Central memory CD8-positive, alpha-beta T cell (primary cell): Measurements from ENCODE around the gene EEPD1.

Experiments used
- ATAC-seq: fragments of 150-1000 bp; cut with Tn5 transposase; replicated peaks from 2 replicates; pipeline ENCODE4 v1.10.0; 2022; ENCODE audit warnings: mild to moderate bottlenecking, moderate FRiP score, moderate number of reproducible peaks; ENCODE audit not compliant: poor library complexity, severe bottlenecking; ENCODE audit errors: extremely low read depth
- DNase-seq, 2 donors: peaks; one replicate each; pipeline ENCODE4 v3.0.0; 2021; ENCODE audit warnings: low spot score in 2 of 2
- H3K27ac Mint-ChIP-seq: one replicate; pipeline ENCODE4 v1.8.0; 2022; ENCODE audit warnings: low read depth, mild to moderate bottlenecking, moderate library complexity, mixed read lengths
- H3K27me3 Mint-ChIP-seq: one replicate; pipeline ENCODE4 v1.8.0; 2022; ENCODE audit warnings: mixed read lengths
- H3K36me3 Mint-ChIP-seq: one replicate; pipeline ENCODE4 v1.8.0; 2022; ENCODE audit warnings: mild to moderate bottlenecking, moderate library complexity, mixed read lengths; ENCODE audit not compliant: insufficient read depth
- H3K4me1 Mint-ChIP-seq: one replicate; pipeline ENCODE4 v1.8.0; 2022; ENCODE audit warnings: mixed read lengths
- H3K4me3 Mint-ChIP-seq: one replicate; pipeline ENCODE4 v1.8.0; 2022; ENCODE audit warnings: mild to moderate bottlenecking, moderate library complexity, mixed read lengths
- H3K9me3 Mint-ChIP-seq: one replicate; pipeline ENCODE4 v1.8.0; 2022; ENCODE audit warnings: mixed read lengths

Gene EEPD1

GRCh38 chr7:36272211-36272566, 119.1 kb downstream of the EEPD1 start:
- H3K9me3 Mint-ChIP-seq = no peaks in the 10 kb centered on the region
- H3K36me3 Mint-ChIP-seq = no peaks in the 10 kb centered on the region
- H3K27me3 Mint-ChIP-seq = no peaks in the 10 kb centered on the region
- H3K4me3 Mint-ChIP-seq = no peak overlapping the region
- peaks cover 4% of the 10 kb centered on the region for H3K4me1 Mint-ChIP-seq
- ATAC-seq (no peak), DNase-seq (no peak)
- H3K27ac Mint-ChIP-seq = peak overlapping the region; percentile 33

- no peaks in the 10 kb centered on the region for H3K27me3 Mint-ChIP-seq
- no peaks in the 10 kb centered on the region for H3K36me3 Mint-ChIP-seq
- DNase-seq (no peak), ATAC-seq (no peak)
- no peaks in the 10 kb centered on the region for H3K9me3 Mint-ChIP-seq
- peak overlapping the region; percentile 33 for H3K27ac Mint-ChIP-seq
- H3K4me3 Mint-ChIP-seq = no peak overlapping the region
- peaks cover 4% of the 10 kb centered on the region for H3K4me1 Mint-ChIP-seq
Observed at GRCh38 chr7:36272567-36273269, 119.7 kb downstream of the EEPD1 start.

GRCh38 chr7:36273836-36274235, 120.8 kb downstream of the EEPD1 start:
- H3K27me3 Mint-ChIP-seq = no peaks in the 10 kb centered on the region
- DNase-seq = no peak
- H3K4me1 Mint-ChIP-seq = peaks cover 4% of the 10 kb centered on the region
- no peak overlapping the region for H3K4me3 Mint-ChIP-seq
- no peaks in the 10 kb centered on the region for H3K36me3 Mint-ChIP-seq
- ATAC-seq = no peak
- H3K27ac Mint-ChIP-seq = no peak overlapping the region
- H3K9me3 Mint-ChIP-seq = no peaks in the 10 kb centered on the region

GRCh38 chr7:36275735-36276284, 122.8 kb downstream of the EEPD1 start:
- Mint-ChIP-seq H3K27me3 (peaks cover 9% of the 10 kb centered on the region), H3K4me3 (no peak overlapping the region), H3K27ac (no peak overlapping the region), H3K9me3 (no peaks in the 10 kb centered on the region), H3K36me3 (no peaks in the 10 kb centered on the region), H3K4me1 (peaks cover 21% of the 10 kb centered on the region)
- no peak for ATAC-seq
- no peak for DNase-seq

- Mint-ChIP-seq H3K9me3 (no peaks in the 10 kb centered on the region), H3K27me3 (peaks cover 9% of the 10 kb centered on the region), H3K36me3 (no peaks in the 10 kb centered on the region), H3K27ac (no peak overlapping the region), H3K4me1 (peaks cover 29% of the 10 kb centered on the region), H3K4me3 (no peak overlapping the region)
- DNase-seq = no peak
- no peak for ATAC-seq
Observed at GRCh38 chr7:36276428-36277248, 123.6 kb downstream of the EEPD1 start.

GRCh38 chr7:36277249-36277542, 124.1 kb downstream of the EEPD1 start:
- Mint-ChIP-seq H3K27ac (no peak overlapping the region), H3K9me3 (no peaks in the 10 kb centered on the region), H3K36me3 (no peaks in the 10 kb centered on the region), H3K4me1 (peaks cover 29% of the 10 kb centered on the region), H3K4me3 (no peak overlapping the region), H3K27me3 (peaks cover 9% of the 10 kb centered on the region)
- DNase-seq = no peak
- ATAC-seq = no peak

- H3K36me3 Mint-ChIP-seq = no peaks in the 10 kb centered on the region
- peaks cover 9% of the 10 kb centered on the region for H3K27me3 Mint-ChIP-seq
- H3K4me1 Mint-ChIP-seq = peaks cover 33% of the 10 kb centered on the region
- ATAC-seq = no peak
- H3K9me3 Mint-ChIP-seq = no peaks in the 10 kb centered on the region
- no peak for DNase-seq
- H3K27ac Mint-ChIP-seq = no peak overlapping the region
- no peak overlapping the region for H3K4me3 Mint-ChIP-seq
Observed at GRCh38 chr7:36278069-36278619, 125.1 kb downstream of the EEPD1 start.

GRCh38 chr7:36278620-36279172, 125.6 kb downstream of the EEPD1 start:
- ATAC-seq (no peak), DNase-seq (no peak)
- no peaks in the 10 kb centered on the region for H3K36me3 Mint-ChIP-seq
- H3K27me3 Mint-ChIP-seq = peaks cover 9% of the 10 kb centered on the region
- no peak overlapping the region for H3K4me3 Mint-ChIP-seq
- no peak overlapping the region for H3K27ac Mint-ChIP-seq
- no peaks in the 10 kb centered on the region for H3K9me3 Mint-ChIP-seq
- peaks cover 38% of the 10 kb centered on the region for H3K4me1 Mint-ChIP-seq

- H3K27ac Mint-ChIP-seq = no peak overlapping the region
- H3K9me3 Mint-ChIP-seq = no peaks in the 10 kb centered on the region
- peaks cover 9% of the 10 kb centered on the region for H3K27me3 Mint-ChIP-seq
- no peak for DNase-seq
- no peaks in the 10 kb centered on the region for H3K36me3 Mint-ChIP-seq
- no peak for ATAC-seq
- peaks cover 45% of the 10 kb centered on the region for H3K4me1 Mint-ChIP-seq
- H3K4me3 Mint-ChIP-seq = peak overlapping the region; percentile 14
Observed at GRCh38 chr7:36279200-36279925, 126.3 kb downstream of the EEPD1 start.

- DNase-seq (no peak), ATAC-seq (no peak)
- Mint-ChIP-seq H3K36me3 (no peaks in the 10 kb centered on the region), H3K27ac (no peak overlapping the region), H3K9me3 (no peaks in the 10 kb centered on the region), H3K4me3 (peak overlapping the region; percentile 14), H3K27me3 (peaks cover 9% of the 10 kb centered on the region), H3K4me1 (peaks cover 44% of the 10 kb centered on the region)
Observed at GRCh38 chr7:36279926-36280315, 126.9 kb downstream of the EEPD1 start.

- Mint-ChIP-seq H3K4me1 (peaks cover 48% of the 10 kb centered on the region), H3K4me3 (peak overlapping the region; percentile 14), H3K27me3 (peaks cover 9% of the 10 kb centered on the region), H3K36me3 (no peaks in the 10 kb centered on the region), H3K27ac (no peak overlapping the region), H3K9me3 (no peaks in the 10 kb centered on the region)
- DNase-seq = no peak
- ATAC-seq = peak; percentile 34
Observed at GRCh38 chr7:36280840-36281812, 128.1 kb downstream of the EEPD1 start.
